ENCODE data around the gene PDS5B.

DNA sequence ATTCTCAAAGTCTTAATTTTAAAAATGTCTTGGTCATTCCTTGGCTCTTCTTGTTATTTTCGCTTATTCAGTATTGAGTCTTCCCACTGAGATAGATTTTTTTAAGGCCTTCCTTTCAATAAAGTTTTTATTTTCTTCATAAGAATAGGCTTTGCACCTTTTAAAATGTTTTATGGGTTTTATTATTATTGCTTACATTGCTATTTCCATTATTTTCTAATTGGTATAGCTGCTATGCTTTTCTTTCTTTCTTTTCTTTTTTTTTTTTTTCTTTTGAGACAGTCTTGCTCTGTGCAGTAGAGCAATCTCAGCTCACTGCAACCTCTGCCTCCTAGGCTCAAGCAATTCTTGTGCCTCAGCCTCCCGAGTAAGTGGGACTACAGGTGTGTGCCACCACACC is 195.7 kb downstream of the PDS5B start:
- TF ChIP-seq EZH2 (IDR thresholded peaks at IDR 0.05; ENCODE audit: insufficient read depth, poor library complexity, severe bottlenecking) (no peak), EZH2phosphoT487 (IDR thresholded peaks at IDR 0.05; ENCODE audit: insufficient read depth, low read depth) (no peak)
